GM12872 (cell line): ENCODE results near the gene SNRK.

Experiments used
- TF ChIP-seq, protein P1 (sequence below): IDR thresholded peaks from 3 replicates; pipeline ENCODE4 v1.5.1; 2011; ENCODE audit warnings: low read depth, mild to moderate bottlenecking, low read length, moderate library complexity; ENCODE audit not compliant: insufficient read depth

The SNRK gene

GRCh38 chr3:43247561-43248184 lies 38.7 kb upstream of the SNRK start:
- TF ChIP-seq, protein P1, sequence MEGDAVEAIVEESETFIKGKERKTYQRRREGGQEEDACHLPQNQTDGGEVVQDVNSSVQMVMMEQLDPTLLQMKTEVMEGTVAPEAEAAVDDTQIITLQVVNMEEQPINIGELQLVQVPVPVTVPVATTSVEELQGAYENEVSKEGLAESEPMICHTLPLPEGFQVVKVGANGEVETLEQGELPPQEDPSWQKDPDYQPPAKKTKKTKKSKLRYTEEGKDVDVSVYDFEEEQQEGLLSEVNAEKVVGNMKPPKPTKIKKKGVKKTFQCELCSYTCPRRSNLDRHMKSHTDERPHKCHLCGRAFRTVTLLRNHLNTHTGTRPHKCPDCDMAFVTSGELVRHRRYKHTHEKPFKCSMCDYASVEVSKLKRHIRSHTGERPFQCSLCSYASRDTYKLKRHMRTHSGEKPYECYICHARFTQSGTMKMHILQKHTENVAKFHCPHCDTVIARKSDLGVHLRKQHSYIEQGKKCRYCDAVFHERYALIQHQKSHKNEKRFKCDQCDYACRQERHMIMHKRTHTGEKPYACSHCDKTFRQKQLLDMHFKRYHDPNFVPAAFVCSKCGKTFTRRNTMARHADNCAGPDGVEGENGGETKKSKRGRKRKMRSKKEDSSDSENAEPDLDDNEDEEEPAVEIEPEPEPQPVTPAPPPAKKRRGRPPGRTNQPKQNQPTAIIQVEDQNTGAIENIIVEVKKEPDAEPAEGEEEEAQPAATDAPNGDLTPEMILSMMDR: no peak

GRCh38 chr3:43248185-43248583 lies 38.2 kb upstream of the SNRK start:
- TF ChIP-seq, protein P1: no peak

DNA sequence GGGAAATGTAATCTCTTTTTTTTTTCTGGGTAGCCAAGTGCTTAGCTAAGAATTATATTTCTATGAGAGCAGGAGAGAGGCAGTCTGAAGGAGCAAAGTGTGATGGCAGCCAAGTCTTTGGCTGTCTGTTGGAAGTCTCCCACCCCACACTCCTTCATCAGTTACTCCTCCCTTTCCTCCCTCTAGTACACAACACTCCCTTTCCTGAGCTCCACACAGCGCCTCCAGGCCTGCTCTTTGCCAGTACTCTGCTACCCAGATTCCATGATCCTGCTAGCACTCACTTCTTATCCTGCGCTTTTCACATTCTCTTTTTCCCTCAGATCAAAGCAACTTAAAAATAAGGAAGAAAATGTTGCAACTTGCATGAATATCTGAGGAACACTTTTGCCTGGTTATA lies 37.4 kb upstream of the SNRK start:
- TF ChIP-seq, protein P1: no peak

GRCh38 chr3:43249405-43249804 lies 36.9 kb upstream of the SNRK start:
- TF ChIP-seq, protein P1: no peak

GRCh38 chr3:43253294-43253693 lies 33.0 kb upstream of the SNRK start:
- TF ChIP-seq, protein P1: no peak

- TF ChIP-seq, protein P1: no peak
Observed at GRCh38 chr3:43254125-43254524, 32.2 kb upstream of the SNRK start.

- TF ChIP-seq, protein P1: no peak
Observed at GRCh38 chr3:43255662-43256061, 30.7 kb upstream of the SNRK start.
